Stimulated activated CD4-positive, alpha-beta T cell treated with anti-CD3 and anti-CD28 coated beads, Interleukin-1b, Interleukin-23, amount 100 ng/mL, for 24 hours (primary cell): ENCODE results near the gene C17orf107.
"Not testable (repeated sequence)": the region's sequence is repeated elsewhere in the genome, so short reads cannot be mapped to it uniquely, and the experiment has no call there.

Experiments used
- DNase-seq, 4 experiments: peaks; one replicate each; pipeline ENCODE4 v3.0.0-alpha.2; 2020; ENCODE audit warnings: low read depth in 4 of 4, low spot score in 1 of 4

Gene C17orf107

DNA sequence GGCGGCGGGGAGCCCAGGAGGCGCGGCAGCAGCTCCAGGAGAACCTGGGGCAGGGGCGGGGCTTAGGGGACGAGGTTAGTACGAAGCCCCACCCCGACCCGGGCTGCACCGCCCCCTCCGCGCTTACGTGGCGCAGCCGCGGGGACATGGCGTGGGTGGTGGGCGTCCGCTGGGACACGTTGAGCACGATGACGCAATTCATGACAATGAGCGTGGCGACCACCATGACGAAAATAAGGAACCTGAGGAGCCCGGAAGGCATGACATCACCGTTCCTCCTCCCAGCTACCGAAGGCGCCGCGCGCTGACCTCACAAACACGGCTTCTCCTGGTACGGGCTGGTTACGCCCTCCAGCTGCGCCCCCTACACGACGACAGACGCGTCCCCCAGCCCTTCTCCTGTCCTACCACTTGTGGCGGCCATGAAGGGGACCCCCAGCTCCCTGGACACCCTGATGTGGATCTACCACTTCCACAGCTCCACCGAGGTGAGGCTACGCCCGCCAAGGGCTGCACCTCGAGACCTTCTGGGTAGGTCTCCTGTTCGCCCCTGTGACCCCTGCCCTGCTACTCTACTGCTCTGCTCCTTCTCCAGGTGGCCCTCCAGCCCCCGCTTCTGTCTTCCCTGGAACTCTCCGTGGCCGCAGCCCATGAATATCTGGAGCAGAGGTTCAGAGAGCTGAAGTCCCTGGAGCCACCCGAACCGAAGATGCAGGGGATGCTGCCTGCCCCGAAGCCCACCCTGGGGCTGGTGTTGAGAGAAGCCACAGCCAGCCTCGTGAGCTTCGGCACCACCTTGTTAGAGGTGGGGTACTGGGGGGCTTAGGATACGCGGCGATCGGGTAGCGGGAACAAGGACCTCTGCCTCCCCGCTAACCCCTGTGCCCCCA is at the start of gene C17orf107:
Gene C17orf107 (plus strand): TSS at position 196 of the 890 bp plus-strand sequence. CDS start 227 bp downstream, at position 423.
- peak; percentile 91 to 93 (median 92) for DNase-seq

DNA sequence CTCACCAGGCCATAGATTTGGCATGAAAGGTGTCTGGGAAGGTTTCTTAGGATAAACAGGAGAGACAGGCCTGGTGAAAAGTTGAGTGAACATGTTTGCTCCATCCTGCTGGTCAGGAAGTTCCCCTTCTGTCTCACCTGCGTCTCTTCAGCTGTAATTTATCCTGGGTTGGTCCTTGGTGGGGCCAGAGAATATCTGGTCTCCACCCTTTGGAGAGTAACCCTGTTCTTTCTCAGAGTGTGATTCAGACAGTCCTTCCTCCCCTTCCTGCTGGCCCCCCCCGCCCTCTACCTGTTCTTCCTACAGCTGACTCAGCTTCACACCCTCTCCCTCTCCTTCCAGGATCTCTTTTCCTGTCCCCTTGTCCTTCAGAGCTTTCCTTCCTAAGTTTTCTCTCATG is 49.1 kb upstream of the C17orf107 start:
- DNase-seq, result no peak

DNA sequence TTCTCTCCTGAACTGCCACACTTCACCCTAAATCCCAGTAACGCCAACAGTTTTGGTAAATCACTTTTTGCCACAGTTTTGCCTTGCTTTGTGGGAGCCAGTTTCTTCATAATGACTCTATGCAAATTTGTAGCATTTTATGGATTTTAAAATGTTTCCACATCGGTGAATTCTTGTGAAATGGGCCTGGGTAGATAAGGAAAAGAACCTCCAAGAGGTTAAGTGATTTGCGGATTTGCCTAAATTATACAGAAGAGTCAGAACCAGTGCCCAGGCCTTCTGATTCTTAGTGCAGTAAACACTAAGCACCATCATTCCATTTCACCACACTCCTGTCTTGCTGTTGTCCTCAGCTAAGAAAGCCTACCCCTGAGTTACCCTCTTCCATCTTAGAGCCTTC is 48.3 kb upstream of the C17orf107 start:
- no peak for DNase-seq

DNA sequence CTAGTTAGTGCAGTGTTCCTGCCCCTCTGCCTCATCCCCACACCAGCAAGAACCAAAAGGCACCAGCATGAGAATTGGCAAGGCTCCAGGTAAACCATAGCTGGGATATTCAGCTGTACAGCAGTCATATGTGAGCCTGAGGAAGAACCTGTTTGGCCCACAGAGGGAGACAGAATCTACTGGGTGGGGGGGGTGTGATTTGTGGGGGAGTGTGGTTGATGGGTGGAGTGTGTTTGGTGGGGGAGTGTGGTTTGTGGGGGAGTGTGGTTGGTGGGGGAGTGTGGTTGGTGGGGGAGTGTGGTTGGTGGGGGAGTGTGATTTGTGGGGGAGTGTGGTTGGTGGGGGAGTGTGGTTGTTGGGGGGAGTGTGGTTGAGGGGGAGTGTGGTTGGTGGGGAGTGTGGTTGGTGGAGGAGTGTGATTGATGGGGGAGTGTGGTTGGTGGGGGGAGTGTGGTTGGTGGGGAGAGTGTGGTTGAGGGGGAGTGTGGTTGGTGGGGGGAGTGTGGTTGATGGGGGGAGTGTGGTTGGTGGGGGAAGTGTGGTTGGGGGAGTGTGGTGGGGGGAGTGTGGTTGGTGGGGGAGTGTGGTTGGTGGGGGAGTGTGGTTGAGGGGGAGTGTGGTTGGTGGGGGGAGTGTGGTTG is 46.6 kb upstream of the C17orf107 start:
- no peak for DNase-seq

DNA sequence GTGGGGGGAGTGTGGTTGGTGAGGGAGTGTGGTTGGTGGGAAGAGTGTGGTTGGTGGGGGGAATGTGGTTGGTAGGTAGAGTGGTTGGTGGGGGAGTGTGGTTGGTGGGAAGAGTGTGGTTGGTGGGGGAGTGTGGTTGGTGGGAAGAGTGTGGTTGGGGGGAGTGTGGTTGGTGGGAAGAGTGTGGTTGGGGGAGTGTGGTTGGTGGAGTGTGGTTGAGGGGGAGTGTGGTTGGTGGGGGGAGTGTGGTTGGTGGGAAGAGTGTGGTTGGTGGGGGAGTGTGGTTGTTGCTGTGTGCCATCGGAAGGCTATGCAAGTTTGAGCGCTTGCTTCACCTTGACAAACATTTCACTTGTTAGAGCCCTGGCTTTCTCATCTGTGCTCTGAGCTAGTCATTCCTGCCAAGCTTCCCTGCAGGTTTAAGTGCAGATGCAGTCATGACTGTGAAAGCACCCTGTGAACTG is 46.1 kb upstream of the C17orf107 start:
- DNase-seq, result no peak

DNA sequence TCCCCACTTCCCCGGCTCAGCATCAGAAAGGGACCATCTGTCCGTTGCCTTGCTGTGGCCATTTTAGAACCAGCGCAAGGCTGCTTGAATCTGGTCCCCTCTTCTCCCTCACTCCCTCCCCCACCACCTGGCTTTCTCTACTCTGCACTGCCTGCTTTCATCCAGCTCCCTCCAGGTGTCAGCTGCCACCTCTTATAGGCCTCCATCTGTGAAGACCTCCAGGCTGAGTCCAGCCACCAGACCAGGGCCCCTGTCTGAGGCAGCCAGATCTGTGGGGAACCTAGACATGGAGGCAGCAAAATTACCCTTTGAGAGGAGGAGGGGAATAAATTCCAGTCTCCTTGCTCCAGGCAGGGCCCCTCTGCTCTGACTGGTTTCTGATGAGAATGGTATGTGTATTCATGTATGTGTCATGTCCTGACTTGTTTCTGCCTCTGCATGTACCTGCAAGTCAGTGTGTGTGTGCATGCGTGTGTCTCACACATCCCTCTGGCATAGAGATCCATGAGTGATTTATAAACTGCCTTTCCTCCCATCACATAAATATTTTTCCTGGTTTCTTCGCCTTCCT is 45.1 kb upstream of the C17orf107 start:
- DNase-seq, result no peak

DNA sequence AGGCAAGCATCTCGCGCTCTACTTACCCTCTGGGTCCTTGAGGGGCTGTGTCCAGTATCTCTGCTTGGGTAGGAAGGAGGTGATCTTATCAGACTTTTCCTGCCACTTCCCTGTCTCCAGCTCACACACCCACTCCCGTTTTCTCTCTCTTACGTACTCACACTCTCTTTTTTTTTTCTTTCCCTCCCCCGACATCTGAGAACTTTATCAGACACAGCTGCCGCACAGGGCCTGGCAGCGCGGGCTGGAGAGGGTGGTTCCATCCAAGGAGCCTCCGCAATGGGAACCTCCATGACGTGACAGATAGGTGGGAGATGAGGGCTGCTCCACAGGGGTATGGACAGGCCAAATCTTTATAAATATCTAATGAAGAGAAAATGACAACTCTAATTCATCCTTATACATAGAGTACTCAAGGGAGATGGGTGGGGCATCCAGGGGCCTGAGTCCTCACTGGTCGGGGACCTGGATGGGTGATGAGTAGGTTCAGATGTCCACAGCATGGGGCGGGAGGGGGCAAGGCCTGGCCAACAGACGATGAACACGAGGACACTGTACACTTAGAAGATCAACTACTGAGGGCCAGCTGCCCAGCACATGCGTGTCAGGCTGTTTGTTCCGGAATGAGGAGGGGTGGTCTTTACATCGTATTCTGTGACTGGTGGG is 42.9 kb upstream of the C17orf107 start:
- no peak for DNase-seq

DNA sequence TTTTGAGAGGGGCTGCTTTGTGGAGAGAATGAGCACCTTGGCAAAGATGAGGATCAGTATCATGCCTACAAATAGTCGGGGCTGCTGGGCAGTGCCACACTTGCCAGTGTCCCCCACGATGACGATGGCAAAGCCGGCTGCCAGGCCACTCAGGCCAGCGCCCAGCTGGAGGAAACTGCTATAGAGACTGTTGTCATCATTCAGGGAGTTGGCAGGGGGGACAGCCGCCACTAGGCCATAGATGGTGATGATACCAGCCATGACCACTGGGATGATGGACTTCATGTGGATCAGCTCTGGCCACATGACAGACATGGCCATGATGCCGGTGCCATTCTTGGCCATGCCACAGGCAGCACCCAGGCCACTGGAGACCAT is 42.4 kb upstream of the C17orf107 start:
- no peak for DNase-seq

DNA sequence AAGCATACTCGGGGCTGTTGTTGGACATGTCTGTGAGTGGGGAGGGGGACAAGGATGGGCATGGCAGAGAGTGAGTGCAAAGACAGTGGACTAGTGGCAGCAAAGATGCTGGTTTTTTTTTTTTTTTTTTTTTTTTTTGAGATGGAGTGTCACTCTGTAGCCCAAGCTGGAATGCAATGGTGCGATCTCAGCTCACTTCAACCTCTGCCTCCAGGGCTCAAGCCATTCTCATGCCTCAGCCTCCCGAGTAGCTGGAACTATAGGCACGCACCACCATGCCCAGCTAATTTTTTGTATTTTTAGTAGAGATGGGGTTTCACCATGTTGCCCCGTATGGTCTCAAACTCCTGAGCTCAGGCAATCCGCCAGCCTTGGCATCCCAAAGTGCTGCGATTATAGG is 42.0 kb upstream of the C17orf107 start:
- DNase-seq, result not testable (repeated sequence)

DNA sequence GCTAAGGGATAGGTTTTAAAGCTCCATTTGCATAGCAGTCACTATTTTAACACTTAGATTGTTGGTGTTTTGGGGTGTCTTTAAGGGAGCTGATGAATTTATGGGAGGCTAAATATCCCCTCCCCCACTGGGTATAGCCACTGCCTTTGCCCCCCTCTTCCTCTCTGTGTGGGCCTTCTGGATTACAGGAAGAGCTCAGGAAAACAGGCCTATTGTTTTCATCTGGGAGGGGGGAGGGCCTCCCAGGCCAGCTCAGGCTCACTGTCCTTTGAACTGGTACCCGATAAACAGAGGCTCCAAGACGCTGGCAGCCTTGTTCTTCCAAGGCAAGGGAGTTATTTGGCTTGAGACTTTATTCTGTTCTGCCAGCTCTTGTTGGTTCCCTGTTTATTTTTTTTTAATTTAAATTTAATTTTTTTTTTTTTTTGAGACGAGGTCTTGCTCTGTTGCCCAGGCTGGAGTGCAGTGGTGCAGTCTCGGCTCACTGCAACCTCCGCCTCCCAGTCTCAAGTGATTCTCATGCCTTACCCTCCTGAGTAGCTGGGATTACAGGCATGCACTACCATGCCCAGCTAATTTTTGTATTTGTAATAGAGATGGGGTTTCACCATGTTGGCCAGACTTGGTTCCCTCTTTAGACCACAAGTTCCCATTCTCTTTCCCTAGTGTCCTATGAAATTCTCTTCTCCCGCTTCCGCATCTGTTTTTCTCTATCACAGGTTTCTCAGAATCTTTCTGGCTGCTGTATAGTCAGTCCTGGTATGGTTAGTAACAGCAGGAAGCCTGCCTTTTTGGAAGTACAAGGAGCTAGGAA is 41.1 kb upstream of the C17orf107 start:
- DNase-seq, result no peak

DNA sequence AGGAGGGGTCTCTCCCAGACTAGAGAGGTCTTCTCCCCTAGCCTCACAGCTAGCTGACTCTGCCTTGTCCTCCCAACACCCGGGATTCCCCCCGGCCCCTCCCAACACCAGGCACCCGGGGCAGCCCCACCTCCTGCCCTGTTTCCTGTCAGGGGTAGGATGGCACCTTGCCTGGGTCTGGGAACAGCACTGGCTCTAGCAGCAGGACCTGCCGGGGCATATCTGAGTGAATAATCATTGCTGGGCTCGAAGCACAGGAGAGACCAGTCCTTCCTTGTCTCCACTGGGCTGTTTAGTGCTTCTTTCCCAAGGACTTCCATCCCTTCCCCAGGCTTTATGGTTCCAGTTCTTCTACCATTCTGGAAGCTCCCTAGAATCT is 40.5 kb upstream of the C17orf107 start:
- no peak for DNase-seq

DNA sequence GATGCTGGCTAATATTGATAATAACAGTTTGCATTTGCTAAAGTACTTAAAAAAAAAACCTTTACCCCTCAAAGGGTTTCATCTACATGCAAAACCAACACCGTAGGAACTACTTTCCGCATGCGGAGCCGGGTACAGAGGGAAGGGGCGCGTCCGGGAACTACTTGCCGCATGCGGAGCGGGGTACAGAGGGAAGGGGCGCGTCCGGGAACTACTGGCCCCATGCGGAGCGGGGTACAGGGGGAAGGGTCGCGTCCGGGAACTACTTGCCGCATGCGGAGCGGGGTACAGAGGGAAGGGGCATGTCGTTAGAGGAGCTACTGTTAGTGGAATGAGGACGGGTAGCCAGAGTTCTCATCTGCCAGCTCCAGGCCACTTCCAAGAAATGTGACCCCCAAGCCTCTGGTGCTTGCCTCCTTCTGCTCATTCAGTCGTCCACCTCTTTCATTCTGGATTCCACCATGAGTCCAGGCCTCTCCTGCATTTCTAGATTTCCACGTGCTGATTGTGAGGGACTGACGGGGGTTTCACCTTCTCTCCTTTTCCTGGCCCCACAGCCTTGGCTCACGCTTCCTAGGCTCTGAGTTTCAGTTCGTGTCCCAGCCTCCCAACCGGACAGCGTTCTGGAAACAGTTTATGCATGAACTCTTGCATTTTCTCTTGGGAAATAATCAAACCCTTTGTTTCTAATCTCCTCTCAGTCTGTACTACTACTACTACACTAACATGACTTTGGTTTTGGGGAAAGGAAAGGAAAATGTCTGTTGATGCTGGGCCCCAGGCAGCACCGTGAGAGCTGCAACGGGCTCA is 39.3 kb upstream of the C17orf107 start:
- no peak for DNase-seq

DNA sequence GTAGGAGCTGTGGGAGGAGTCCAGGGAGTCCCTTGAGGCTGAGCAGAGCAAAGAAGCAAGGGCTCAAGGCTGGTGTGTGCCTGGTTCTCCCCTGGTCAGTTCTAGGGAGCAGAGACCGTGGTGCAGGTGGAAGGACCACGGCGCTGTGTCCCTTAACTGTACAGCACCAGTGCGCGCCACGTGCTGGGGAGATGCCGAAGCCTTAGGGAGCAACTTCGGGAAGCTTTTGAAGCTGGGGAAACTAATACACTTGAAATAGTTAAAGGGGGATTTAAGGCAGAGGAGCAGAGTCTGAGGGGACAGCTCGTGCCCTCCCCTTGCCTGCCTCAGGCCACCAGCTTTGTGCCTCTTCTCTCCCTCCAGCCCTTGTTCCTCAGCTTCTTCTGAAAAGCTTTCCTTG is 38.7 kb upstream of the C17orf107 start:
- DNase-seq, result no peak

DNA sequence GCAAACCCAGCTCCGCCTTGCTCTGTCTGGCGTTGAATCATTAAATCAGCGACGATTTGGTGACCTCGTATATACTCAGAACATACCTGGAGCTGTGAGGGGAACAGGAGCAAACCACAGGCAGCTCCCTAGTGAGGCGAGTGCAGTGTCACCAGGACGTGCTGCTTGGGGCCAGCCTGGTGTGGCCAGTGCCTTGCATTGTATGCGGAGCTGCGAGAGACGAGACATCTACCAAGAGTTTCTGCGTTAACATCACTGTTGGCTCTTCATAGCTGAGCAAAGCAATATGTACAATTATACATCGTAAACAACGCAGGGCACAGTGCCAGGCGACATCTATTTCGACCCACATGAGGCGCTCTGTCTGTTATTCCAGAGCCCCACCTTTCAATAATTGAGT is 38.3 kb upstream of the C17orf107 start:
- no peak for DNase-seq

DNA sequence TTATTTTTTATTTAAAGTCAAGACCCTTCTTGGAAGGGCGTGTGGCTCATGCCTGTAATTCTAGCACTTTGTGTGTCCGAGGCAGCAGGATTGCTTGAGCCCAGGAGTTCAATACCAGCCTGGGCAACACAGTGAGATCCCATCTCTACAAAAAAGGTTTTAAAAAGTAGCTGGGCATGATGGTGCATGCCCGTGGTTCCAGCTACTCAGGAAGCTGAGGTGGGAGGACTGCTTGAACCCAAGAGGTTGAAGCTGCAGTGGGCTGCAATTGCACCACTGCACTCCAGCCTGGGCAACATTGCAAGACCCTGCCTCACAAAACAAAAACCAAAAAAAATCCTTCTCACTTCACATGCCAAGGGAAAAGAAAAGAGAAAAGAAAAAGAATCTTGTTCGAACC is 36.6 kb upstream of the C17orf107 start:
- no peak for DNase-seq

DNA sequence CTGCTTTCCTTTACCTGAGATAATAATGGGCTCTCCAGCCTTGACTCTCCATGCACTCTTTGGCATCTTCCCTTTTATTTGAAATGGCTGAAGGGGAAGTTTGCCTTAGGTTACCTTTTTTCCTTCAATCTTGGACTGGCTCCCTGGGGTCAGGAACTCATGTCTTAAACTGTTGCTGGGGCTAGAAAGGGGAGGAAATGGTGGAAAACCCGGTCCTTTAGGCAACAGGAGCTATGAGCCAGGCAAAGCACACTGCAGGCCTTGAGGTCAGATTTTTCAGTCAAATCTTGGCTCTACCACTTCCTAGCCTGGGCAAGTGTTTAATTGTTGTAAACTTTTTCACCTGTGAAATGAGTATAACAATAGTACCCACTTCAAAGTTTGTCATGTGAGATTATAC is 36.0 kb upstream of the C17orf107 start:
- DNase-seq, result no peak

DNA sequence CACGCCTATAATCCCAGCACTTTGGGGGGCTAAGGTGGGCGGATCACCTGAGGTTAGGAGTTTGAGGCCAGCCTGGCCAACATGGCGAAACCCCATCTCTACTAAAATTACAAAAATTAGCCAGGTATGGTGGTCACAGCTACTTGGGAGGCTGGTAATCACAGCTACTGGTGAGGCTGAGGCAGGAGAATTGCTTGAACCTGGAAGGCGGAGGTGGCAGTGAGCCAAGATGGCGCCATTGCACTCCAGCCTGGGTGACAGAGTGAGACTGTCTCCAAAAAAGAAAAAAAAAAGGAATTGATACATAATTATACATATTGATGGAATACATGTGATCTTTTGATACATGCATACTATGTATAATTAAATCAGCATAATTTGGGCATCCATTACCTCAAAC is 31.8 kb upstream of the C17orf107 start:
- not testable (repeated sequence) for DNase-seq

DNA sequence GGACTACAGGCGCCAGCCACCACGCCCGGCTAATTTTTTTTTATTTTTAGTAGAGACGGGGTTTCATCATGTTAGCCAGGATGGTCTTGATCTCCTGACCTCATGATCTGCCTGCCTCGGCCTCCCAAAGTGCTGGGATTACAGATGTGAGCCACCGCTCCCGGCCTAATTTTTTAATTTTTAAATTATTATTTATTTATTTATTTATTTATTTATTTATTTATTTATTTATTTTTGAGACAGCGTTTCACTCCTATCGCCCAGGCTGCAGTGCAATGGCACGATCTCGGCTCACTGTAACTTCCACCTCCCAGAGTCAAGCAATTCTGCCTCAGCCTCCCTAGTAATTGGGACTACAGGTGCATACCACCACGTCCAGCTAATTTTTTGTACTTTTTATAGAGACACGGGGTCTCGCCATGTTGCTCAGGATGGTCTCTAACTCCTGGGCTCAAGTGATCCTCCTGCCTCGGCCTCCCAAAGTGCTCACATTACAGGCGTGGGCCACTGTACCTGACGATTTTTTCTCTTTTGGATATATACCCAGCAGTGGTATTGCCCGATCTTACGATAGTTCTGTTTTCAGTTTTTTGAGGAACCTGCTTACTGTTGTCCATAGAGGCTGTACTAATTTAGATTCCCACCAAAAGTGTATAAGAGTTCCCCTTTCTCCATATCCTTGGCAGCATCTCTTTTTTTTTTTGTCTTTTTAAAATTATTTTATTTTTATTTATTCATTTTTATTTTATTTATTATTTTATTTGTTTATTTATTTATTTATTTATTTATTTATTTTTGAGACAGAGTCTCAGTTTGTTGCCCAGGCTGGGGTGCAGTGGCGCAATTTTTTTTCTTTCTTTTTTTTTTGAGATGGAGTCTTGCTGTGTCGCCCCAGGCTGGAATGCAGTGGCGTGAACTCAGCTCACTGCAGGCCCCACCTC is 30.0 kb upstream of the C17orf107 start:
- not testable (repeated sequence) for DNase-seq

DNA sequence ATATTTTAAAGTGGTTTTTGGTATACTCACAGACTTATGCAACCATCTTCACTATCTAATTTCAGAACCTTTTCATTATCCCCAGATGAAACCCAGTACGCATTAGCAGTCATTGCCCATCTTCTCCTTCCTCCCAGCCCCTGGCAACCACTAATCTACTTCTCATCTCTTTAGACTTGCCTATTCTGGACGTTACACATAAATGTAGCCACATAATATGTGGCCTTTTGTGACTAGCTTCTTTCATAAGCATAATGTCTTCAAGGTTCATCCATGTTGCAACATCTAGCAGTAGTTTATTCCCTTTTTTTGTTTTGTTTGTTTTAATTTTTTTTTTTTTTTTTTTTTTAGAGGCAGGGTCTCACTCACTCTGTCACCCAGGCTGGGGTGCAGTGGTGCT is 28.5 kb upstream of the C17orf107 start:
- DNase-seq, result no peak
